T-helper 2 cell (primary cell): ENCODE data around the gene IFNG.

Experiments
- DNase-seq, 5 experiments: peaks; one replicate each; pipeline versions ENCODE4 v3.0.0 to v3.0.0-alpha.2; 2012 to 2022

IFNG gene

DNA sequence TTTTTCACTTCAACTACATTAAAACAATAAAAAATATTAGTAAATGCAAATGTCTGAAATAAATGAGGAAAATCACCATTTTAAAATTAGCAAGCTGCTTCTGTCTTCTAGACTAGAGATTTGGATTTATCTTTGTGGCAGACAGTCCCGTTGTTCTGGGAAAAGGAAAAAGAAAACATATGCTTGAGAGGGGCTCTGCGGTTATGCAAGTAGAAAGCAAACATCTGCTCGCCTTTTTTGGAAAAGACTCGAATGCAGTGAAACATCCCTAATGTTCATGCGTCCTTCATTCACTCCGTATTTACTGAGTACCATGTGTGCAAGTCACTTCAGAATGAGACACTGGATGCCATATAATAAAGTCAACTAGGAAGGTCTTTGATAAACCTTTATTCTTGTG is 44.9 kb downstream of the IFNG start:
- DNase-seq = no peak

DNA sequence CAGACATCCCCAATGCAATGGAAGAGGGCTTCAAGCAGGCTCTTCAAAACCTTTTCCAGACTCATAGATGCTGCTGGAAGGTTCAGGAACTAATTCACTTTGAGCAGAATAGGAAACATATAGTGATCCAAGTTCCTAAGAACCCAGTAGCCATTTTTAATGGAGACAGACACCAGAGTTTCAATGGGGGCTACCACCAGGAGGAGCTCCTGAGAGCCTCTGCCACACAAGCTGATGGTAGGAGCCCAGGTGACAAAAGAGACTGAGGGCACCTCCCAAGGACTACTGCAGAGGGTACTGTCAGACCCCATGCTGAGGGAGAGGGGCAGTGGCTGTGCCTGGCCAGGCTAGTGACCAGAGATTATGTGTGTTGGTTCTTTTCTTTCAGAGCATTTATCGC is 45.9 kb downstream of the IFNG start:
- DNase-seq = peak in 3 of 5 experiments; percentile 9 to 61 (median 19)

DNA sequence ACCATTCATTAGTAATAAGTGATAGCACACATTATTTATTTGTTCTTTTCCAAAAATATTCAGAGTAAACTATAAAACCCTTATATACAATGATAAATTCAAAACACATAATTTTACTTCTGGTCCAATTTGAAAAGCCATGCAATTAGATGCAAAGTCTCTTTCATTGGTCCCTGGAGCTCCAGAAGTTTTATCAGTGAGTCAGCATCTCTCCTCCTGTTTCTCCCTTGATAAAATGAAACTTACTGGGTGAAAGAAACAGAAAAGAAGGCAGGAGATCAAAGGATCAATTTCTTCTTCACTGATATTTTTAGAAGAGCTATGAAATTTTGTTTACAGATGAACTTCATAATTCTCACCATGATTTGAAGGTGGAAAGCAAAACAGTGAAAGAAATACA is 47.5 kb downstream of the IFNG start:
- no peak for DNase-seq

DNA sequence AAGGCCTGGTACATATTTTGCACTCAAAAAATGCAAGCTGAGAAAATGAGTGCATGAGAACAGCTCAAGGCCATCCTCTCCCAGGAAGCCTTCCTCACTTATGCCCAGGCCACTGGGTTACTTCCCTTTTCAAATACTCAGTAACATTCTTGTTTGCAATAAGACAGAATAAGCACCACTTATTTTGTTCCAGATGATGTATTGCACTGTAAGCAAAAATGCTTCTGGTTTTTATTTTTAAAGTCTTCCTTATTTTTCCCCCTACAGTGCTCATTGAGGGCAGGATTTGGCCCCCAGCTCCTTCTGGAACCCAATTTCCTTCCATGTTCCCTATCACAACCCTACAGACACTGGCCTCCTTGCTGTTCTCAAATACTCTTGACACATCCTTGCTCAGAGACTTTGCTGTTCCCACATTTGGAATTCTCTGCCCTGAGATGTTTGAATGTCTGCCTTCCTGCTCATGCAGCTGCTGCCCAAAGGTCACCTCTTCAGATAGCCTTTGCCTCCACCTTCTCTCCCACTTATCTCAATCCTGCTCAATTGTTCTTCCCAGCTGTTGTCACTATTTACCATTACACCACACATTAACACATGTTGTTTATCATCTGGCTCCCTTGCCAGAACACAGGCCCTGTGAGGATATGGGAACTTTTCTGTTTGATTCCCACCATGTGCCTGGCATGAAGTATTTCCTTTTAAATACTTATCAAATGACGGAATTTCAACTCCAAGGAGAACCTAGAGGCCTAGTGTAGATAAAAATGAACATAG is 49.9 kb downstream of the IFNG start:
- no peak for DNase-seq

DNA sequence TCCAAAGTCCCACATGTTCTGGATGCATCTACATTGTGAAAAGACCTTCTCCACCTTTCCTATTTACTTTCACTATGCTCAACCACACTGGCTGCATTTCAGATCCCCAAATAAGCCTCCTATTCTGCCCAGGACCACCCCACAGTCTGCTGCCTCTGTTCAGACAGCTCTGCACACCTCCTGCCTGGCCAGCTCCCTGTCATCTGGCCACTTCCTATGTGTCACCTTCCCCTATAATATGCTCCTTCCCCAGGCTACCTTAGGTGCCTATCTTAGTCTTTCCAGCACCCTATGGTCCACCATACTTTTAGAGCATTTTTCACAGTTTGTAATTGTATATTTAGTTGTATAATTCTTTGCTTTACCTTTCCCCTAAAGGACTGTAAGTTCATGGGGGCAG is 50.5 kb downstream of the IFNG start:
- DNase-seq = no peak

DNA sequence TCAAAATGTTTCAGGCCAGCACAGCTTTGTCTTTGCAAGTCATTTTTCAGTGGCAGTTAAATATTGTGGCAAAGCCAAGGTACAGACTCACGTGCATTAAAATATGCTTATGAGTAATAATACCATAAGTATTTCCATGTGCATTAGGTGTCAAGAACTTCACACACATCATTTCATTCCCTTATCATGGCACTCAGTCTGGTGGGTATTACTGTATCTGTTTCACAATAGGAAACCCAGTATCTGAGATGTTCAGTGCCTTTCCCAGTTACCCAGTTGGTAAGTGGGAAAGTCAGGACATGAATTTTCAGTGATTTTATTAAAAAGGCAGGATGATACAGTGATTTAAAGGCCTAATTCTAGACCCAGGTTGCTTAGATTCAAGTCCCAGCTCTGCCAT is 52.9 kb downstream of the IFNG start:
- no peak for DNase-seq

DNA sequence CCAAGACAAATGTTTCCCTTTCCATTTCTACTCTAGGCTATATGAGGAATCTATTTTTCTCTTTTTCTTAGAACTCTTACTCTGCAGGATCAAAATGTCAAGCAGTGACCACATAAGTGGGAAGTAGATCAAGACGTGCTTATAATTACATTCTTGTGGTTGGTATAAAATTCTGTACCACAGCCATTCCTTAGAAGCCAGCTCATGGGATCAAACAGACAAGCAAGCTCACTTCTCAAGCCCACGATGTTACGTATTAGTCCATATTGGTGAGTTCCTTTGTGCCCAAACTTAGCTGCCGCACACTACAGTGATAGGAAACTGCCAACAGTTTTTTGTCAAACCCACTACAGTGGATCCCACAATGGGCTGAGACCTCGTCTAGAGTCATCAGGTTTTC is 53.4 kb downstream of the IFNG start:
- no peak for DNase-seq
